DMS153 treated with DMSO at 0.1 percent for 48 hours (cell line): ENCODE data around the gene SLC35F3.

Experiments used
- DNase-seq: peaks from one replicate; lab custom pipeline; 2025; ENCODE audit not compliant: unreplicated experiment; lab: John Stamatoyannopoulos, UW

The SLC35F3 gene

DNA sequence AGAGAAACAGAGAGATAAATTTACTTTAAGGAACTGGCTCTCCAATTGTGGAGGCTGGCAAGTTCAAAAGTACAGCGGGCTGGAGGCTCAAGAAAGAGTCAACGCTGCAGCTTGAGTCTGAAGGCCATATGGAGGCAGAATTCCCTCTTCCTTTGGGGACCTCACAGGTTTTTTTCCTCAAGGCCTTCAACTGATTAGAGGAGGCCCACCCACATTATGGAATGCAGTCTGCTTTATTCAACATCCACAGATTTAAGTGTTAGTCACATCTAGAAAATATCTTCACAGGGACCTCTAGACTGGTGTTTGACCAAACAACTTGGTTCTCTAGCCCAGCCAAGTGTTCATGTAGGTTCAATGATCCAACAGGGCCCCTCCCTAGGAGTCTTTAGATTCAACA is 117.8 kb downstream of the SLC35F3 start:
- no peak for DNase-seq

- DNase-seq: no peak
These were observed 135.1 kb downstream of the SLC35F3 start for GRCh38 chr1:234039603-234040002.

- no peak for DNase-seq
These were observed 136.2 kb downstream of the SLC35F3 start for GRCh38 chr1:234040446-234041317.

- DNase-seq: no peak
These were observed 139.6 kb downstream of the SLC35F3 start for GRCh38 chr1:234044079-234044478.

DNA sequence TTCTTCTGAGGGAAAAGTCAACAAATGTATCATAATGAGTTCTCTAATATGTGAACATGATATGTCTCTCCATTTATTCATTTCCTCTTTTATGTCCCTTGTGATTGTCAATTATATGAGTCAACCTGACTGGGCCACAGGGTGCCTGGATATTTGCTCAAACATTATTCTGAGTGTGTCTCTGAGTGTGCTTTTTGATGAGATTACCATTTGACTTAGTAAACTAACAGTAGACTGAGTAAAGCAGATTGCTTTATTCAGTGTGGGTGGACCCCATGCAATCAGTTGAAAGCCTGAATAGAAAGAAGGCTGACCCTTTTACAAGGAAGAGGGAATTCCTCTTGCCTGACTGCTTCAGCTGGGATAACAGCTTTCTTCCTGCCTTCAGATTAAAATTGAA is 142.6 kb downstream of the SLC35F3 start:
- DNase-seq: peak; percentile 59

GRCh38 chr1:234062166-234062565 is 157.7 kb downstream of the SLC35F3 start:
- no peak for DNase-seq

GRCh38 chr1:234065794-234066447 is 161.4 kb downstream of the SLC35F3 start:
- peak; percentile 22 for DNase-seq

DNA sequence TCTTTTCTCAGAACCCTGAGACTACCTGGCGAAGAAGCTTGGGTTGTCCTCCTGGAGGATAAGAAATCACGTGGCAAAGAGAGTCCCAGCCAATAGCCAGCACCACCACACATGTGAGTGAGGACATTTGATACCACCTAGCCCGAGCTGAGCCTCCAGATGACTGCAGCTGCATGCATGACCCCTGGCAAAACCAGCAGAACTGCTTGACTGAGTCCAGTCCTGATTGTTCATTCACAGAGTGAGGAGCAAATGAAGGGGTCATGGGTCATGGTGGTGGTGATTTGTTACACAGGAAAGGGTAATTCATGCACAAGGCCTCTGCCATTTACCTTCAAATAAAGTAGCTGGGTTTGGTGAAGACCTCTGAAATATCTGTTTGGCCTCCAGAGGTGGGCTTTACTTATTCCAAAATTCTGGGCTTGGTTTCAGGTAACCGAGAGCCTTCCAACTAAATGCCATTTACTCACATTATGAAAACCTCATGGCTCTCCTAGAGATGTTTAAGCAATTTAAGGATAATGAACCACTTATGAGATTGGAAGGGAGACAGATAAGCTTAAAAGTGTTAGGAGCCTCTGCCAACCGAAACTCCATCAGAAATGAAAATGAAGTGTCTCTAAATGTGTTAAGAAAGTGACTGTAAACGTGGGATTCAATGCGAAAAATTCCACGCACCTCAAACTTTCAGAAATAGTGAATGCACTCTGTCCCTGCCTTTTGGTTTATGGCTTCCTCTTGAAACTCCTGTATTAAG is 163.3 kb downstream of the SLC35F3 start:
- DNase-seq: no peak

DNA sequence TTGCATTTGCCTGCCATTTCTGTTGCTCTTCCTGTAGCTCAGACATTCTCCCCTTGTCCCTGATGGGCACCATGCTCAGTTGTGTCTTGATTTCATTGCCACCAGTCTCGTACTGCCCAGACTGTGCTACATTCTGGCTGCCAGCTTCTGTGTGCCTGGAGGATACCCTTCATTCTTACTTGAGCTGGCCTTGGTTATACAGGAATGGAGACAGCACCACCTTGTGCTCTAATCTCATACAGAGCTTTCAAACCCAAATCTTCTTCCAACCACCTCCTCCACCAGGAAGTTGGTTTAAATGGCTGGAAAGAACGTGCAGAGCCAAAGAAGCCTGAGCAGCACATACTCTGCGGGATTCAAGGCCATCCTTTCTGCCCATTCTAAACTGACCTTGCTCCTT is 165.3 kb downstream of the SLC35F3 start:
- DNase-seq: no peak

- DNase-seq: no peak
These were observed 168.3 kb downstream of the SLC35F3 start for GRCh38 chr1:234072793-234073192.

- no peak for DNase-seq
These were observed 173.7 kb downstream of the SLC35F3 start for GRCh38 chr1:234078143-234078542.

- DNase-seq: no peak
These were observed 175.4 kb downstream of the SLC35F3 start for GRCh38 chr1:234079896-234080295.

GRCh38 chr1:234083460-234083859 is 179.0 kb downstream of the SLC35F3 start:
- no peak for DNase-seq

- DNase-seq: no peak
These were observed 184.9 kb downstream of the SLC35F3 start for GRCh38 chr1:234089396-234089795.

DNA sequence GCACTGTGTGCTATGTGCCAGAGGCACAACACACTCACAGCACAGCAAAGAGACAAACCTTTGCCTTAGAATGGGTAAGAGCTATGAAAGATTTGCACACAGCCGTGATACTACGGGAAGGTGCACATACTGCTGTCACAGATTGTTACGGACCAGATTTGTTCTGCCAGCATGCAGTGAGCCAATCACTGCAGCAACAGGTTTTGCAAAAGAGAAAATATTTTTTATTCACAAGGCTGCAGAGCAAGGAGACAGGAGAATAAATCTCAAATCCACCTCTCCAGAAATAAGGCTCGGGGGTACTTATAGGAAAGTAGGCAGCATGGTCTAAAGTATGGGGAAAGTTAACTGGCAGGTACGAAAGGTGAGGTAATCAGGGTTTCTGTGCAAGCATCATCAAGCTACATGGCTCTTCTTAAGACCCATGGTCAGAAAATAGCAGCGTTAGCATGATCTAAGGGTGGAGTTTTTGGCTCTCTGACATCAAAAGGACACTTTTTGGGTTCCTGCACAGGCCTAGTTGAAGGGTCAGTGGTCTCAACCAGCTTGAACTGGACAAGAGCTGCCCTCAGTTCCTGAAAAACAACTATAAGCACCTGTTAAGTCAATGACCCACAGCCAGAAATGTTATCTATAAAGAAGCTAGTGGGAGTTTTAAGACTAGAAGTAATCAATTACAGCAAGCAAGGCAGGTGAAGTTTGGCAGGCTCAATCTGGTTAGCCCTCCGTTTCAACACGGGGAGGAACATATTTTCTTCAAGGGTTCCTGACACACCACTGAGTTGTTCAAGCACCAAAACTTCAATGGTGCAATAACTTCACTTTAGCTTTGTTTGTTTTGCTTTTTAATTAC is 186.0 kb downstream of the SLC35F3 start:
- no peak for DNase-seq

DNA sequence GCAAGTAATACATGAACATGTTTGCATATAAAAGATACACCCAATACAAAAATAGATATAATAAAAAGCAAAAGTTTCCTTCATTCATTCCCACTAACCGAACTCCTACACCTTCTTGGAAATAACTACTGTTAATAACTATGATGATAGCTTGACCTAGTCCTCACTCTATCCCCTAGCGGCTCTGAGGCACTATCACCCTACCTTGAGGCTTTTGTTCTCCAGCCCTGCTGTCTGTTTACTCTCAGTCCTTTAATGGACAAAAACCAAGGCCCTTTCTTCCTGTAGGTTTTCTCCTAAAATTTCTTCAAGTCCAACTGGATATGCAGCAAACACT is 186.6 kb downstream of the SLC35F3 start:
- no peak for DNase-seq

DNA sequence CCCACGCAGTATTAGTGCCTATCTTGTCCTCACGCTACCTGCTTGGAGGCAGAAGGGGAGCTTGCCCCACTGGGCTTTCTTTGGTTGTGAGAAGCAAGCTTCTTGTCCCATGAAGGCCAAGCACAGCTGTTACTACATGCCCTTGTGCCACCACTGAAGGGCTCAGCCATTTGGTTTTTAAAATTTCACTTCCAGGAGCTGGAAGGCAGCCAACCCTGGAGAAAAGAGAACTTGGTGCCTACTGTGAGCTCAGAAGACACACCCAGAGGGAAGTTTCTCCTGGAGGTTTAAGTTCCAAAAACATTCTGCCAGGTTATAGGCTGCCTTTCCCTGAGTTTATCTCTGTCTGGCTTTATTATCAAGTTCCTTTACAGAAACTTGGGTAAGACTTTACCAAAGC is 187.4 kb downstream of the SLC35F3 start:
- DNase-seq: no peak

GRCh38 chr1:234093107-234093506 is 188.6 kb downstream of the SLC35F3 start:
- DNase-seq: no peak

- DNase-seq: no peak
These were observed 189.3 kb downstream of the SLC35F3 start for GRCh38 chr1:234093741-234094140.

- no peak for DNase-seq
These were observed 189.7 kb downstream of the SLC35F3 start for GRCh38 chr1:234094172-234094571.
